SK-N-SH treated with all-trans-retinoic acid at 6 μM for 48 hours (cell line): Measurements from ENCODE around the gene RGL1.
A peak's percentile ranks its signal among the peaks of the same experiment; 100 is the strongest.

Source experiments
- ATAC-seq: fragments of 200-7000 bp; cut with Tn5 transposase; 3 replicates; pipeline ENCODE4 v1.9.1; 2020; ENCODE audit warnings: mild to moderate bottlenecking, moderate library complexity
- ARNTL ChIP-seq: fragments of 450-650 bp; formaldehyde crosslinking; IDR thresholded peaks from 2 replicates; pipeline ENCODE4 v1.5.0; 2020; ENCODE audit warnings: low read depth, mild to moderate bottlenecking, moderate library complexity, borderline replicate concordance
- BACH2 ChIP-seq: fragments of 250-450 bp; sonication (Bioruptor Pico); IDR thresholded peaks from 2 replicates; pipeline ENCODE4 v1.9.0; 2021; ENCODE audit warnings: mild to moderate bottlenecking, borderline replicate concordance
- CSDC2 ChIP-seq: fragments of 250-450 bp; sonication (Bioruptor Pico); IDR thresholded peaks from 2 replicates; pipeline ENCODE4 v1.5.0; 2020; ENCODE audit warnings: mild to moderate bottlenecking, moderate library complexity
- CSRNP3 ChIP-seq: fragments of 250-450 bp; sonication (Bioruptor Pico); IDR thresholded peaks from 2 replicates; pipeline ENCODE4 v1.5.1; 2021; ENCODE audit warnings: mild to moderate bottlenecking, moderate library complexity
- ESRRG ChIP-seq: fragments of 250-450 bp; sonication (Bioruptor Pico); IDR thresholded peaks from 2 replicates; pipeline ENCODE4 v1.6.1; 2021; ENCODE audit warnings: mild to moderate bottlenecking
- GLIS3 ChIP-seq: fragments of 250-450 bp; sonication (Bioruptor Pico); IDR thresholded peaks from 2 replicates; pipeline ENCODE4 v1.5.0; 2020; ENCODE audit warnings: mild to moderate bottlenecking, moderate library complexity
- ISL1 ChIP-seq: fragments of 250-450 bp; sonication (Bioruptor Pico); IDR thresholded peaks from 2 replicates; pipeline ENCODE4 v2.1.2; 2022; ENCODE audit warnings: mild to moderate bottlenecking, moderate library complexity
- OSR1 ChIP-seq: fragments of 250-450 bp; sonication (Bioruptor Pico); IDR thresholded peaks from 2 replicates; pipeline ENCODE4 v1.8.0; 2022; ENCODE audit warnings: moderate library complexity, mild to moderate bottlenecking, inconsistent platforms
- RARB ChIP-seq: fragments of 250-450 bp; sonication (Bioruptor Pico); IDR thresholded peaks from 2 replicates; pipeline ENCODE4 v1.8.0; 2021; ENCODE audit warnings: mild to moderate bottlenecking, moderate library complexity
- SNAI2 ChIP-seq: fragments of 250-450 bp; sonication (Bioruptor Pico); IDR thresholded peaks from 2 replicates; pipeline ENCODE4 v1.5.0; 2020; ENCODE audit warnings: mild to moderate bottlenecking, moderate library complexity
- TCF4 ChIP-seq: fragments of 250-450 bp; sonication (Bioruptor Pico); IDR thresholded peaks from 2 replicates; pipeline ENCODE4 v1.8.0; 2021; ENCODE audit warnings: mild to moderate bottlenecking, moderate library complexity, borderline replicate concordance
- TOX ChIP-seq: fragments of 250-450 bp; sonication (Bioruptor Pico); IDR thresholded peaks from 2 replicates; pipeline ENCODE4 v1.8.0; 2021; ENCODE audit warnings: mild to moderate bottlenecking, moderate library complexity, borderline replicate concordance
- TSHZ2 ChIP-seq: fragments of 250-450 bp; sonication (Bioruptor Pico); IDR thresholded peaks from 2 replicates; pipeline ENCODE4 v1.5.0; 2020; ENCODE audit warnings: mild to moderate bottlenecking, moderate library complexity
- ZFP3 ChIP-seq: fragments of 250-450 bp; sonication (Bioruptor Pico); IDR thresholded peaks from 2 replicates; pipeline ENCODE4 v1.5.0; 2020; ENCODE audit warnings: mild to moderate bottlenecking, moderate library complexity
- ZFP30 ChIP-seq: fragments of 450-650 bp; formaldehyde crosslinking; IDR thresholded peaks from 2 replicates; pipeline ENCODE4 v1.5.0; 2022; ENCODE audit warnings: mild to moderate bottlenecking, moderate library complexity
- ZNF565 ChIP-seq: fragments of 450-650 bp; formaldehyde crosslinking; conservative IDR thresholded peaks from 2 replicates; pipeline ENCODE4 v1.5.0; 2020; ENCODE audit warnings: low read depth, mild to moderate bottlenecking, moderate library complexity
- ZNF70 ChIP-seq: fragments of 450-650 bp; formaldehyde crosslinking; IDR thresholded peaks from 2 replicates; pipeline ENCODE4 v1.5.0; 2020; ENCODE audit warnings: mild to moderate bottlenecking, moderate library complexity
- ZNF8 ChIP-seq: fragments of 450-650 bp; formaldehyde crosslinking; IDR thresholded peaks from 2 replicates; pipeline ENCODE4 v1.5.0; 2020; ENCODE audit warnings: mild to moderate bottlenecking, moderate library complexity
- TF ChIP-seq, protein P1 (sequence below): fragments of 250-450 bp; sonication (Bioruptor Pico); IDR thresholded peaks from 2 replicates; pipeline ENCODE4 v1.8.0; 2020; ENCODE audit warnings: mild to moderate bottlenecking, moderate library complexity, borderline replicate concordance
- TF ChIP-seq, protein P2 (sequence below): fragments of 250-450 bp; sonication (Bioruptor Pico); IDR thresholded peaks from 2 replicates; pipeline ENCODE4 v1.8.0; 2021; ENCODE audit warnings: low read depth, mild to moderate bottlenecking, moderate library complexity, borderline replicate concordance
- TF ChIP-seq, protein P3 (sequence below): fragments of 250-450 bp; sonication (Bioruptor Pico); IDR thresholded peaks from 2 replicates; pipeline ENCODE4 v1.5.1; 2020; ENCODE audit warnings: low read depth, mild to moderate bottlenecking, moderate library complexity

Gene RGL1

GRCh38 chr1:183915625-183916510 is 110.9 kb downstream of the RGL1 start:
- ATAC-seq: peak; percentile 95
- TF ChIP-seq RARB (CRISPR knock-in tag) (no peak), OSR1 (CRISPR knock-in tag) (no peak), ZFP30 (no peak), BACH2 (CRISPR knock-in tag) (no peak), TSHZ2 (CRISPR knock-in tag) (no peak), ZNF70 (no peak), CSRNP3 (CRISPR knock-in tag) (no peak), TCF4 (CRISPR knock-in tag) (no peak), TOX (CRISPR knock-in tag) (no peak), ARNTL (CRISPR knock-in tag) (no peak), ZFP3 (CRISPR knock-in tag) (no peak), ISL1 (CRISPR knock-in tag) (no peak), ZNF565 (CRISPR knock-in tag) (no peak)
- TF ChIP-seq, protein P1, sequence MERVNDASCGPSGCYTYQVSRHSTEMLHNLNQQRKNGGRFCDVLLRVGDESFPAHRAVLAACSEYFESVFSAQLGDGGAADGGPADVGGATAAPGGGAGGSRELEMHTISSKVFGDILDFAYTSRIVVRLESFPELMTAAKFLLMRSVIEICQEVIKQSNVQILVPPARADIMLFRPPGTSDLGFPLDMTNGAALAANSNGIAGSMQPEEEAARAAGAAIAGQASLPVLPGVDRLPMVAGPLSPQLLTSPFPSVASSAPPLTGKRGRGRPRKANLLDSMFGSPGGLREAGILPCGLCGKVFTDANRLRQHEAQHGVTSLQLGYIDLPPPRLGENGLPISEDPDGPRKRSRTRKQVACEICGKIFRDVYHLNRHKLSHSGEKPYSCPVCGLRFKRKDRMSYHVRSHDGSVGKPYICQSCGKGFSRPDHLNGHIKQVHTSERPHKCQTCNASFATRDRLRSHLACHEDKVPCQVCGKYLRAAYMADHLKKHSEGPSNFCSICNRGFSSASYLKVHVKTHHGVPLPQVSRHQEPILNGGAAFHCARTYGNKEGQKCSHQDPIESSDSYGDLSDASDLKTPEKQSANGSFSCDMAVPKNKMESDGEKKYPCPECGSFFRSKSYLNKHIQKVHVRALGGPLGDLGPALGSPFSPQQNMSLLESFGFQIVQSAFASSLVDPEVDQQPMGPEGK: no peak
- TF ChIP-seq, protein P2, sequence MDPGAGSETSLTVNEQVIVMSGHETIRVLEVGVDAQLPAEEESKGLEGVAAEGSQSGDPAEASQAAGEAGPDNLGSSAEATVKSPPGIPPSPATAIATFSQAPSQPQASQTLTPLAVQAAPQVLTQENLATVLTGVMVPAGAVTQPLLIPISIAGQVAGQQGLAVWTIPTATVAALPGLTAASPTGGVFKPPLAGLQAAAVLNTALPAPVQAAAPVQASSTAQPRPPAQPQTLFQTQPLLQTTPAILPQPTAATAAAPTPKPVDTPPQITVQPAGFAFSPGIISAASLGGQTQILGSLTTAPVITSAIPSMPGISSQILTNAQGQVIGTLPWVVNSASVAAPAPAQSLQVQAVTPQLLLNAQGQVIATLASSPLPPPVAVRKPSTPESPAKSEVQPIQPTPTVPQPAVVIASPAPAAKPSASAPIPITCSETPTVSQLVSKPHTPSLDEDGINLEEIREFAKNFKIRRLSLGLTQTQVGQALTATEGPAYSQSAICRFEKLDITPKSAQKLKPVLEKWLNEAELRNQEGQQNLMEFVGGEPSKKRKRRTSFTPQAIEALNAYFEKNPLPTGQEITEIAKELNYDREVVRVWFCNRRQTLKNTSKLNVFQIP: no peak
- TF ChIP-seq, protein P3, sequence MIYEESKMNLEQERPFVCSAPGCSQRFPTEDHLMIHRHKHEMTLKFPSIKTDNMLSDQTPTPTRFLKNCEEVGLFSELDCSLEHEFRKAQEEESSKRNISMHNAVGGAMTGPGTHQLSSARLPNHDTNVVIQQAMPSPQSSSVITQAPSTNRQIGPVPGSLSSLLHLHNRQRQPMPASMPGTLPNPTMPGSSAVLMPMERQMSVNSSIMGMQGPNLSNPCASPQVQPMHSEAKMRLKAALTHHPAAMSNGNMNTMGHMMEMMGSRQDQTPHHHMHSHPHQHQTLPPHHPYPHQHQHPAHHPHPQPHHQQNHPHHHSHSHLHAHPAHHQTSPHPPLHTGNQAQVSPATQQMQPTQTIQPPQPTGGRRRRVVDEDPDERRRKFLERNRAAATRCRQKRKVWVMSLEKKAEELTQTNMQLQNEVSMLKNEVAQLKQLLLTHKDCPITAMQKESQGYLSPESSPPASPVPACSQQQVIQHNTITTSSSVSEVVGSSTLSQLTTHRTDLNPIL (CRISPR knock-in tag): no peak

- no peak for ATAC-seq
- TF ChIP-seq ZFP30 (no peak), SNAI2 (CRISPR knock-in tag) (no peak), GLIS3 (CRISPR knock-in tag) (no peak), ZNF70 (no peak), RARB (CRISPR knock-in tag) (no peak), ZFP3 (CRISPR knock-in tag) (no peak), TSHZ2 (CRISPR knock-in tag) (no peak), TCF4 (CRISPR knock-in tag) (no peak), OSR1 (CRISPR knock-in tag) (no peak), TOX (CRISPR knock-in tag) (no peak), ESRRG (no peak), ZNF8 (CRISPR knock-in tag) (no peak), CSRNP3 (CRISPR knock-in tag) (no peak), CSDC2 (CRISPR knock-in tag) (no peak)
- TF ChIP-seq, protein P3 (CRISPR knock-in tag): no peak
Measured at GRCh38 chr1:183916574-183916973, 111.7 kb downstream of the RGL1 start.
